ENCODE results near the gene MRPS26. TPM values are rescaled to one million over a fixed set of nuclear protein-coding genes. Genes with fewer than 3 reads are reported as not detected.

Gene MRPS26
- total RNA-seq, 1 experiment from 2014 or later, result 84.3 TPM

DNA sequence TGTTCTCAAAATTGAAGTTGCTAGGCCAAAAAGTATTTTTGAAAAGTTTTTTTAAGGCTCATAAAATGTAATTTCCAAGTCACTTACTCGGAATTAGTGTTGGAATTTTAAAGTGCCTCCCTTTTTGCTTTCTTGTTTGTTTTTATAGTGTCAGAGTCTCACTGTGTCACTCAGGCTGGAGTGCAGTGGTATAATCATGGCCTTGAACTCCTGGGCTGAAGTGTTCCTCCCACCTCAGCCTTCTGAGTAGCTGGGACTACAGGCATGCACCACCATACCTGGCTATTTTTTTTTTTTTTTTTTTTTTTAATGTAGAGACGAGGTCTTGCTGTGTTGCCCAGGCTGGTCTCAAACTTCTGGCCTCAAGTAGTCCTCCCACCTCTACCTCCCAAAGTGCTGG is 42.4 kb upstream of the MRPS26 start:
- ChIA-PET CTCF (no interaction called here), POLR2A (no interaction called here), RAD21 (ENCODE audit: low non-redundant PET in 1 of 2, low total read pairs in 2 of 2, uncharacterized antibody in 2 of 2, unreplicated experiment in 2 of 2) (no interaction called here)
- Histone ChIP-seq H3K27ac (ENCODE audit: low read depth, low read length) (no peak overlapping the region), H3K79me2 (ENCODE audit: insufficient read depth, low read length) (no peaks in the 10 kb centered on the region), H3K9ac (ENCODE audit: low read length) (no peak overlapping the region), H3K27me3 (ENCODE audit: insufficient read depth, low read length) (no peaks in the 10 kb centered on the region), H3K9me2 (ENCODE audit: insufficient read depth) (no peaks in the 10 kb centered on the region), H2AFZ (ENCODE audit: low read depth, low read length, poor library complexity, severe bottlenecking) (no peak overlapping the region), H3K4me1 (ENCODE audit: control insufficient read depth in 1 of 2, insufficient read depth in 2 of 2, low read length in 2 of 2) (no peaks in the 10 kb centered on the region), H4K20me1 (ENCODE audit: insufficient read depth) (no peaks in the 10 kb centered on the region), H3K4me2 (ENCODE audit: low read length) (no peak overlapping the region), H3K4me3 (replicated peaks in 1 of 2; ENCODE audit: low read depth in 1 of 2, low read length in 2 of 2) (no peak overlapping the region), H3K36me3 (ENCODE audit: control insufficient read depth in 1 of 2, insufficient read depth in 2 of 2, low read length in 2 of 2) (peaks cover 5 to 9% of the 10 kb centered on the region in 2 experiments; a peak in 2 of 4 replicates), H3K9me3 (ENCODE audit: control insufficient read depth in 1 of 2, insufficient read depth in 1 of 2, low read depth in 1 of 2, low read length in 2 of 2) (no peaks in the 10 kb centered on the region)
- intact Hi-C loops (cut with micrococcal nuclease), result no loop called here
- TF ChIP-seq YY1 (IDR thresholded peaks at IDR 0.05; ENCODE audit: extremely low read depth, insufficient replicate concordance, low read depth, low read length) (no peak), CBX3 (IDR thresholded peaks at IDR 0.05; ENCODE audit: low read depth) (no peak), POLR2AphosphoS5 (IDR thresholded peaks at IDR 0.05; ENCODE audit: low read depth, low read length) (no peak), ELF1 (IDR thresholded peaks at IDR 0.05; ENCODE audit: borderline replicate concordance, low read depth) (no peak), SIN3A (IDR thresholded peaks at IDR 0.05; ENCODE audit: low read depth) (no peak), ZNF274 (IDR thresholded peaks at IDR 0.05; ENCODE audit: low read depth, low read length) (no peak), EZH2 (IDR thresholded peaks at IDR 0.05) (no peak), SP1 (IDR thresholded peaks at IDR 0.05; ENCODE audit: low read depth) (no peak), TCF7L2 (IDR thresholded peaks at IDR 0.05; ENCODE audit: borderline replicate concordance, extremely low read depth, insufficient read depth, insufficient read length) (no peak), EGR1 (IDR thresholded peaks at IDR 0.05; ENCODE audit: low read depth) (no peak), JUND (IDR thresholded peaks at IDR 0.05) (no peak), CEBPB (IDR thresholded peaks at IDR 0.05; ENCODE audit: low read depth) (no peak), RAD21 (IDR thresholded peaks at IDR 0.05; ENCODE audit: low read depth) (no peak), EZH2phosphoT487 (IDR thresholded peaks at IDR 0.05; ENCODE audit: borderline replicate concordance) (no peak), SRF (IDR thresholded peaks at IDR 0.05; ENCODE audit: low read depth) (no peak), POLR2A (IDR thresholded peaks at IDR 0.05; ENCODE audit: borderline replicate concordance, extremely low read depth, insufficient read depth, insufficient read length) (no peak)
- TF ChIP-seq, protein P1, sequence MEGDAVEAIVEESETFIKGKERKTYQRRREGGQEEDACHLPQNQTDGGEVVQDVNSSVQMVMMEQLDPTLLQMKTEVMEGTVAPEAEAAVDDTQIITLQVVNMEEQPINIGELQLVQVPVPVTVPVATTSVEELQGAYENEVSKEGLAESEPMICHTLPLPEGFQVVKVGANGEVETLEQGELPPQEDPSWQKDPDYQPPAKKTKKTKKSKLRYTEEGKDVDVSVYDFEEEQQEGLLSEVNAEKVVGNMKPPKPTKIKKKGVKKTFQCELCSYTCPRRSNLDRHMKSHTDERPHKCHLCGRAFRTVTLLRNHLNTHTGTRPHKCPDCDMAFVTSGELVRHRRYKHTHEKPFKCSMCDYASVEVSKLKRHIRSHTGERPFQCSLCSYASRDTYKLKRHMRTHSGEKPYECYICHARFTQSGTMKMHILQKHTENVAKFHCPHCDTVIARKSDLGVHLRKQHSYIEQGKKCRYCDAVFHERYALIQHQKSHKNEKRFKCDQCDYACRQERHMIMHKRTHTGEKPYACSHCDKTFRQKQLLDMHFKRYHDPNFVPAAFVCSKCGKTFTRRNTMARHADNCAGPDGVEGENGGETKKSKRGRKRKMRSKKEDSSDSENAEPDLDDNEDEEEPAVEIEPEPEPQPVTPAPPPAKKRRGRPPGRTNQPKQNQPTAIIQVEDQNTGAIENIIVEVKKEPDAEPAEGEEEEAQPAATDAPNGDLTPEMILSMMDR (IDR thresholded peaks at IDR 0.05 in 2 of 3, conservative IDR thresholded peaks at IDR 0.05 in 1 of 3; ENCODE audit: borderline replicate concordance in 1 of 3, insufficient read depth in 1 of 3, low read depth in 2 of 3, low read length in 2 of 3), result no peak
- TF ChIP-seq, protein P2, sequence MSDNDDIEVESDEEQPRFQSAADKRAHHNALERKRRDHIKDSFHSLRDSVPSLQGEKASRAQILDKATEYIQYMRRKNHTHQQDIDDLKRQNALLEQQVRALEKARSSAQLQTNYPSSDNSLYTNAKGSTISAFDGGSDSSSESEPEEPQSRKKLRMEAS (IDR thresholded peaks at IDR 0.05), result no peak
- TF ChIP-seq, protein P3, sequence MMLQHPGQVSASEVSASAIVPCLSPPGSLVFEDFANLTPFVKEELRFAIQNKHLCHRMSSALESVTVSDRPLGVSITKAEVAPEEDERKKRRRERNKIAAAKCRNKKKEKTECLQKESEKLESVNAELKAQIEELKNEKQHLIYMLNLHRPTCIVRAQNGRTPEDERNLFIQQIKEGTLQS (IDR thresholded peaks at IDR 0.05), result no peak
- TF ChIP-seq, protein P4, sequence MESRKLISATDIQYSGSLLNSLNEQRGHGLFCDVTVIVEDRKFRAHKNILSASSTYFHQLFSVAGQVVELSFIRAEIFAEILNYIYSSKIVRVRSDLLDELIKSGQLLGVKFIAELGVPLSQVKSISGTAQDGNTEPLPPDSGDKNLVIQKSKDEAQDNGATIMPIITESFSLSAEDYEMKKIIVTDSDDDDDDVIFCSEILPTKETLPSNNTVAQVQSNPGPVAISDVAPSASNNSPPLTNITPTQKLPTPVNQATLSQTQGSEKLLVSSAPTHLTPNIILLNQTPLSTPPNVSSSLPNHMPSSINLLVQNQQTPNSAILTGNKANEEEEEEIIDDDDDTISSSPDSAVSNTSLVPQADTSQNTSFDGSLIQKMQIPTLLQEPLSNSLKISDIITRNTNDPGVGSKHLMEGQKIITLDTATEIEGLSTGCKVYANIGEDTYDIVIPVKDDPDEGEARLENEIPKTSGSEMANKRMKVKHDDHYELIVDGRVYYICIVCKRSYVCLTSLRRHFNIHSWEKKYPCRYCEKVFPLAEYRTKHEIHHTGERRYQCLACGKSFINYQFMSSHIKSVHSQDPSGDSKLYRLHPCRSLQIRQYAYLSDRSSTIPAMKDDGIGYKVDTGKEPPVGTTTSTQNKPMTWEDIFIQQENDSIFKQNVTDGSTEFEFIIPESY (IDR thresholded peaks at IDR 0.05; ENCODE audit: extremely low read depth, insufficient replicate concordance, low read length), result no peak
- ATAC-seq (no peak), DNase-seq (ENCODE audit: low read depth, low spot score) (no peak)
- no TSS peak for BruUV-seq (replicated peaks)

Data from HCT116 (cell line).